HL-60/S4 treated with retinoic acid at 250 ng/mL for 4 days and 3 days (cell line): ENCODE data around the gene ZNF827.

ENCODE experiments used
- in situ Hi-C: fragments of 300-500 bp; cut with MboI; formaldehyde crosslinking; loops from 2 replicates; pipeline ENCODE4 v1.7.0; 2022; ENCODE audit warnings: low sequenced_read_pairs

The ZNF827 gene

GRCh38 chr4:145723336-145723735 lies 215.3 kb downstream of the ZNF827 start:
- in situ Hi-C loops, result no loop called here

GRCh38 chr4:145722561-145722960 lies 216.1 kb downstream of the ZNF827 start:
- in situ Hi-C loops, result no loop called here

- in situ Hi-C loops, result no loop called here
Measured at GRCh38 chr4:145720656-145721055, 218.0 kb downstream of the ZNF827 start.

- in situ Hi-C loops, result no loop called here
Measured at GRCh38 chr4:145719752-145720624, 218.6 kb downstream of the ZNF827 start.

- in situ Hi-C loops, result no loop called here
Measured at GRCh38 chr4:145716661-145717200, 221.9 kb downstream of the ZNF827 start.

- in situ Hi-C loops, result no loop called here
Measured at GRCh38 chr4:145716200-145716599, 222.4 kb downstream of the ZNF827 start.

- in situ Hi-C loops, result no loop called here
Measured at GRCh38 chr4:145709843-145710242, 228.8 kb downstream of the ZNF827 start.

GRCh38 chr4:145709336-145709735 lies 229.3 kb downstream of the ZNF827 start:
- in situ Hi-C loops, result no loop called here
